ENCODE measurements around the gene THAP3. TPM values are rescaled to one million over a fixed set of nuclear protein-coding genes. Genes with fewer than 3 reads are reported as not detected.
A peak's percentile ranks its signal among the peaks of the same experiment; 100 is the strongest.

The THAP3 gene
- total RNA-seq, 2 experiments from 2014 or later: 15.2 to 18.7 TPM

DNA sequence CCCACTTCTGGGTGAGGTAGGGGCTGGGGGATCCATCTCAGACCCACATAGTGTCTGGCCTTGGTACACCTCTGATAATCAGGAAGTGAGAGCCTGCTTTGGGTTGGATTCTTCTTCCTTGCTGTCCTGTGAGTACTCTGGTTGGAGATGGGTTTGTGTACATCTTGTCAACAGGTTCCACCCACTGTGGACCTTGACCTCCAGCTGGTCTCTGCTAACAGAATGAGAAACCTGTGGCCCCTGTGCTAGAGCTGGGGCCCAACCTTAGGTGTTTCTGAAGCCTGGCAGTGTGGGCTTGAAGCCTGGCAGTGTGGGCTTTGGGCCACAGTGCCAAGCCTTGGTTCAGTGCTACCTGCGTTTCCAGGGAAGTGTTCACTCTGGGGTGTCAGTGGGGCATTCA, 42.3 kb upstream of the THAP3 start:
- peak overlapping the region; percentile 93 for H3K27ac Mint-ChIP-seq
- ChIA-PET CTCF (interaction anchor here (1.8 kb wide), 1 partner anchor 19 kb away, joined by 4 read pairs; no protein-coding TSS in a partner anchor), POLR2A (interaction anchor here (7.2 kb wide), 1 partner anchor 20 kb away, joined by 139 read pairs; the partner anchor contains the start of gene KLHL21)
- Histone ChIP-seq H3K4me3 (ENCODE audit: low read length) (no peak overlapping the region), H3K4me1 (ENCODE audit: insufficient read depth, low read length) (peaks cover 52% of the 10 kb centered on the region), H3K27ac (ENCODE audit: low read depth in 1 of 2, low read length in 2 of 2) (peak overlapping the region in 1 of 2 donors; percentile 34), H3K9me3 (ENCODE audit: control insufficient read depth in 1 of 2, insufficient read depth in 1 of 2, low read length in 2 of 2) (no peaks in the 10 kb centered on the region), H3K27me3 (ENCODE audit: control insufficient read depth in 1 of 2, insufficient read depth in 2 of 2, low read length in 2 of 2) (no peaks in the 10 kb centered on the region), H3K36me3 (ENCODE audit: insufficient read depth, low read length) (peaks cover 10% of the 10 kb centered on the region)
- TF ChIP-seq, protein P1, sequence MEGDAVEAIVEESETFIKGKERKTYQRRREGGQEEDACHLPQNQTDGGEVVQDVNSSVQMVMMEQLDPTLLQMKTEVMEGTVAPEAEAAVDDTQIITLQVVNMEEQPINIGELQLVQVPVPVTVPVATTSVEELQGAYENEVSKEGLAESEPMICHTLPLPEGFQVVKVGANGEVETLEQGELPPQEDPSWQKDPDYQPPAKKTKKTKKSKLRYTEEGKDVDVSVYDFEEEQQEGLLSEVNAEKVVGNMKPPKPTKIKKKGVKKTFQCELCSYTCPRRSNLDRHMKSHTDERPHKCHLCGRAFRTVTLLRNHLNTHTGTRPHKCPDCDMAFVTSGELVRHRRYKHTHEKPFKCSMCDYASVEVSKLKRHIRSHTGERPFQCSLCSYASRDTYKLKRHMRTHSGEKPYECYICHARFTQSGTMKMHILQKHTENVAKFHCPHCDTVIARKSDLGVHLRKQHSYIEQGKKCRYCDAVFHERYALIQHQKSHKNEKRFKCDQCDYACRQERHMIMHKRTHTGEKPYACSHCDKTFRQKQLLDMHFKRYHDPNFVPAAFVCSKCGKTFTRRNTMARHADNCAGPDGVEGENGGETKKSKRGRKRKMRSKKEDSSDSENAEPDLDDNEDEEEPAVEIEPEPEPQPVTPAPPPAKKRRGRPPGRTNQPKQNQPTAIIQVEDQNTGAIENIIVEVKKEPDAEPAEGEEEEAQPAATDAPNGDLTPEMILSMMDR (IDR thresholded peaks at IDR 0.05): no peak
- H3K36me3 Mint-ChIP-seq (ENCODE audit: low read depth): peaks cover 16% of the 10 kb centered on the region
- H3K9me3 Mint-ChIP-seq: no peaks in the 10 kb centered on the region
- DNase-seq: no peak
- no peaks in the 10 kb centered on the region for H3K27me3 Mint-ChIP-seq
- H3K4me3 Mint-ChIP-seq: peak overlapping the region; percentile 98
- ATAC-seq (ENCODE audit: poor library complexity): no peak
- H3K4me1 Mint-ChIP-seq (ENCODE audit: low read depth): peaks cover 49% of the 10 kb centered on the region
- intact Hi-C loops (cut with DNase I, micrococcal nuclease): no loop called here

DNA sequence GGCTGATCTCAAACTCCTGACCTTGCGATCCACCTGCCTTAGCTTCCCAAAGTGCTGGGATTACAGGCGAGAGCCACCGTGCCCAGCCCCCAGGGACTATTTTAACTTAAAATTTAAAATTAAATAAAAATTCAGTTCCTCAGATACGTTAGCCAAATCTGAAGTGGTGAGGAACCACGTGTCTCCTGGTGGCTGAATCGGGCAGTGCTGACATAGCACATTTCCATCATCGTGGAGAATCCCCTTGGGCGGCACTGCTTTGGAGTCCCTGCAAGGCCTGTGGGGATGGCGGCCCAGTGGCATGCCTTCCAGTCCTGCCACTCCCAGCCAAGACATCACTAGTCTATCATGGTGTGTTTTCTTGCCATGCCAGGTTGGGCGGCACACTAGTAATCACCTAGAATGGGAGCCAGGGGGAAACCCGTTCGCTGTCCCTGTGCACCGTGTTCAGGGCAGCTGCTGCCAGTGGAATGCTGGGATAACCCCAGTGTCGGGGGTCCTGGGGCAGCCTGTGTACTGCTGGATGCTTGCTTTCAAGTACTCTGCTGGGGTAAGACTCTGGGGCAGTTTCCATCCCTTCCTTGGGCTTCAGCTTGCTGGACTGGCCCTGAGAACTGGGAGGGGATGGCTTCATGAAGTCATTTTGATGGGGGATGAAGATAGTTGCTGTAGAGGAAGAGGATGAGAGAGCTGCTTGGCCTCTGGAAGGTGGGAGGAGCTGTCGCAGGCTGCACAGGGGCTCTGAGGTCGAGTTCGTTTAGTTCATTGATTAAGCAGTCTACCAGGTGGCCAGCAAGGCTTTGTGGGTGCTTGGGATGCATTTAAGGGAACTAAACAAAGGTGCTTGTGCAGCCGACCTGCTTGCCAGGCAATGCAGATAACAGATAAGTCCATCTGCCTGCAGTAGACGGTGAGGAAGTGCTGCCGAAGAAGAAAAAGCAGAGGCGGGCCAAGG, 40.3 kb upstream of the THAP3 start:
- peak overlapping the region; percentile 66 for H3K27ac Mint-ChIP-seq
- Histone ChIP-seq H3K36me3 (ENCODE audit: insufficient read depth, low read length) (peaks cover 25% of the 10 kb centered on the region), H3K9me3 (ENCODE audit: control insufficient read depth in 1 of 2, insufficient read depth in 1 of 2, low read length in 2 of 2) (no peaks in the 10 kb centered on the region), H3K4me3 (ENCODE audit: low read length) (no peak overlapping the region), H3K27ac (ENCODE audit: low read depth in 1 of 2, low read length in 2 of 2) (no peak overlapping the region), H3K27me3 (ENCODE audit: control insufficient read depth in 1 of 2, insufficient read depth in 2 of 2, low read length in 2 of 2) (no peaks in the 10 kb centered on the region), H3K4me1 (ENCODE audit: insufficient read depth, low read length) (peaks cover 58% of the 10 kb centered on the region)
- peak overlapping the region; percentile 27 for H3K4me3 Mint-ChIP-seq
- intact Hi-C loops (cut with DNase I, micrococcal nuclease): no loop called here
- H3K9me3 Mint-ChIP-seq: no peaks in the 10 kb centered on the region
- POLR2A ChIA-PET: interaction anchor here (7.2 kb wide), 1 partner anchor 18 kb away, joined by 139 read pairs; the partner anchor contains the start of gene KLHL21
- no peak for DNase-seq
- TF ChIP-seq, protein P1 (IDR thresholded peaks at IDR 0.05): no peak
- no peaks in the 10 kb centered on the region for H3K27me3 Mint-ChIP-seq
- no peak for ATAC-seq (ENCODE audit: poor library complexity)
- peaks cover 50% of the 10 kb centered on the region for H3K4me1 Mint-ChIP-seq (ENCODE audit: low read depth)
- CTCF ChIA-PET: interaction anchor here (1.3 kb wide), 1 partner anchor 30 kb away, joined by 5 read pairs; the partner anchor contains the start of gene NOL9
- H3K36me3 Mint-ChIP-seq (ENCODE audit: low read depth): peaks cover 33% of the 10 kb centered on the region

GRCh38 chr1:6585081-6585722, 39.5 kb upstream of the THAP3 start:
- POLR2A ChIA-PET: interaction anchor here (7.2 kb wide), 1 partner anchor 17 kb away, joined by 139 read pairs; the partner anchor contains the start of gene KLHL21
- peaks cover 43% of the 10 kb centered on the region for H3K4me1 Mint-ChIP-seq (ENCODE audit: low read depth)
- H3K27ac ChIP-seq (ENCODE audit: low read depth in 1 of 2, low read length in 2 of 2): no peak overlapping the region

More at GRCh38 chr1:6585081-6585722, 39.5 kb upstream of the THAP3 start:
- peak overlapping the region; percentile 66 for H3K27ac Mint-ChIP-seq
- TF ChIP-seq, protein P1 (IDR thresholded peaks at IDR 0.05): no peak
- H3K4me3 Mint-ChIP-seq: peak overlapping the region; percentile 27
- peaks cover 54% of the 10 kb centered on the region for H3K4me1 ChIP-seq (ENCODE audit: insufficient read depth, low read length)
- no peaks in the 10 kb centered on the region for H3K27me3 ChIP-seq (ENCODE audit: control insufficient read depth in 1 of 2, insufficient read depth in 2 of 2, low read length in 2 of 2)
- CTCF ChIA-PET: no interaction called here
- no peaks in the 10 kb centered on the region for H3K9me3 Mint-ChIP-seq
- H3K9me3 ChIP-seq (ENCODE audit: control insufficient read depth in 1 of 2, insufficient read depth in 1 of 2, low read length in 2 of 2): no peaks in the 10 kb centered on the region
- peaks cover 34% of the 10 kb centered on the region for H3K36me3 Mint-ChIP-seq (ENCODE audit: low read depth)
- DNase-seq (no peak), ATAC-seq (ENCODE audit: poor library complexity) (no peak)
- H3K27me3 Mint-ChIP-seq: no peaks in the 10 kb centered on the region
- peaks cover 33% of the 10 kb centered on the region for H3K36me3 ChIP-seq (ENCODE audit: insufficient read depth, low read length)
- intact Hi-C loops (cut with DNase I, micrococcal nuclease): no loop called here
- H3K4me3 ChIP-seq (ENCODE audit: low read length): no peak overlapping the region
